Astrocyte (in vitro differentiated cells and primary cell): ENCODE results near the gene GNL2. TPM values are rescaled to one million over a fixed set of nuclear protein-coding genes. Genes with fewer than 3 reads are reported as not detected.

Experiments
- DNase-seq: peaks from one replicate; pipeline ENCODE4 v3.0.0-alpha.2; 2010; ENCODE audit warnings: low read depth
- FAIRE-seq: peaks from 2 replicates; lab custom pipeline; 2011; peaks lifted over from hg19 to GRCh38; lab: Jason Lieb, UNC
- H2AFZ ChIP-seq: 2 replicates; pipeline ENCODE4 v1.6.0; 2012; ENCODE audit warnings: low read depth, low read length, inconsistent platforms
- H3K27ac ChIP-seq: 2 replicates; pipeline ENCODE4 v1.5.1; 2011; ENCODE audit warnings: low read depth, low read length, inconsistent platforms
- H3K27me3 ChIP-seq: 2 replicates; pipeline ENCODE4 v1.6.0; 2011; ENCODE audit warnings: low read length, inconsistent platforms; ENCODE audit not compliant: insufficient read depth
- H3K36me3 ChIP-seq: 2 replicates; pipeline ENCODE4 v1.5.1; 2011; ENCODE audit warnings: low read length, inconsistent platforms; ENCODE audit not compliant: insufficient read depth
- H3K4me1 ChIP-seq: 2 replicates; pipeline ENCODE4 v1.5.1; 2011; ENCODE audit warnings: low read length, inconsistent platforms; ENCODE audit not compliant: insufficient read depth
- H3K4me2 ChIP-seq: 2 replicates; pipeline ENCODE4 v1.6.0; 2012; ENCODE audit warnings: low read length, inconsistent platforms
- H3K4me3 ChIP-seq: 2 replicates; pipeline ENCODE4 v1.5.1; 2011; ENCODE audit warnings: low read depth, mild to moderate bottlenecking, low read length, inconsistent platforms; ENCODE audit not compliant: insufficient read depth
- H3K79me2 ChIP-seq: 2 replicates; pipeline ENCODE4 v1.6.0; 2012; ENCODE audit warnings: mild to moderate bottlenecking, low read length, inconsistent platforms; ENCODE audit not compliant: insufficient read depth
- H3K9ac ChIP-seq: 2 replicates; pipeline ENCODE4 v1.6.0; 2012; ENCODE audit warnings: mild to moderate bottlenecking, low read length, inconsistent platforms
- H3K9me3 ChIP-seq: 2 replicates; pipeline ENCODE4 v1.5.1; 2012; ENCODE audit warnings: low read depth, mild to moderate bottlenecking, low read length, inconsistent platforms; ENCODE audit not compliant: insufficient read depth
- H4K20me1 ChIP-seq: 2 replicates; pipeline ENCODE4 v1.6.0; 2012; ENCODE audit warnings: low read length, inconsistent platforms; ENCODE audit not compliant: insufficient read depth
- H3K27ac Mint-ChIP-seq: one replicate; pipeline ENCODE4 v1.8.0; 2021; ENCODE audit warnings: mild to moderate bottlenecking, mixed read lengths; ENCODE audit not compliant: unreplicated experiment
- H3K27me3 Mint-ChIP-seq: one replicate; pipeline ENCODE4 v1.8.0; 2021; ENCODE audit warnings: low read depth, mixed read lengths; ENCODE audit not compliant: unreplicated experiment
- H3K36me3 Mint-ChIP-seq: one replicate; pipeline ENCODE4 v1.8.0; 2021; ENCODE audit warnings: low read depth, mixed read lengths; ENCODE audit not compliant: unreplicated experiment
- H3K4me1 Mint-ChIP-seq: one replicate; pipeline ENCODE4 v1.8.0; 2021; ENCODE audit warnings: low read depth, mixed read lengths; ENCODE audit not compliant: unreplicated experiment
- H3K4me3 Mint-ChIP-seq: one replicate; pipeline ENCODE4 v1.8.0; 2021; ENCODE audit warnings: mild to moderate bottlenecking, moderate library complexity, mixed read lengths; ENCODE audit not compliant: unreplicated experiment
- H3K9me3 Mint-ChIP-seq: one replicate; pipeline ENCODE4 v1.8.0; 2021; ENCODE audit warnings: mild to moderate bottlenecking, mixed read lengths; ENCODE audit not compliant: unreplicated experiment
- CTCF ChIP-seq: IDR thresholded peaks from 2 replicates; pipeline ENCODE4 v1.5.1; 2011; ENCODE audit warnings: low read depth, mild to moderate bottlenecking, inconsistent platforms, low read length, moderate library complexity; ENCODE audit not compliant: insufficient read depth
- EZH2 ChIP-seq: IDR thresholded peaks from 2 replicates; pipeline ENCODE4 v1.6.1; 2012; ENCODE audit warnings: mild to moderate bottlenecking, low read length, inconsistent platforms; ENCODE audit not compliant: insufficient read depth
- total RNA-seq: library from RNA; stranded (reverse); gene quantifications from 2 replicates; pipeline ENCODE4 v1.2.1, GENCODE V29; 2021

Gene GNL2
- total RNA-seq, 1 donor from 2014 or later = 58.0 TPM

DNA sequence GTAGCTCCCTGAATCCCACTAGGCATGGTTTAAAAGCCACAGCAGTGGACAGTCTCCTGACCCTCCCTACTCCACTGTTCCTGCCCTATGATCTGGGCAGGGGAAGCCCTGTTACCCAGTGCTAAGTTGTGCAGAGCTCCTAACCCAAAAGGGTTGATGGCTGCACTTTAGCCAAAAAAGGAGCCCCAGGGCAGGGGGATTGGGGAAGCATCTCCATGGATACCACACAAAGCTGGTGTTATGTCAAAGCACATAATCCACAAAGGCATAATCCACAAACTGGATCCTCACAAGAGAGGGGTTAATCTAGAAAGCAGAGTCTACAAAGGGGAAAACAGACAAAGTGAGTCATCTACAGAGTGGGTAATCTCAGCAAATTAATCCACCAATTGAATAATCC lies 33.3 kb upstream of the GNL2 start:
- Histone ChIP-seq H3K9me3 (no peaks in the 10 kb centered on the region), H3K4me3 (no peak overlapping the region), H3K4me1 (no peaks in the 10 kb centered on the region), H3K27me3 (peaks cover 64% of the 10 kb centered on the region), H3K9ac (no peak overlapping the region), H3K36me3 (no peaks in the 10 kb centered on the region), H2AFZ (no peak overlapping the region), H4K20me1 (no peaks in the 10 kb centered on the region), H3K27ac (no peak overlapping the region), H3K4me2 (no peak overlapping the region), H3K79me2 (no peaks in the 10 kb centered on the region)
- no peak overlapping the region for H3K4me3 Mint-ChIP-seq
- no peak for FAIRE-seq
- no peak for DNase-seq
- peaks cover 2% of the 10 kb centered on the region for H3K9me3 Mint-ChIP-seq
- H3K4me1 Mint-ChIP-seq = no peaks in the 10 kb centered on the region
- no peak overlapping the region for H3K27ac Mint-ChIP-seq
- H3K27me3 Mint-ChIP-seq = peaks cover 90% of the 10 kb centered on the region
- TF ChIP-seq CTCF (no peak), EZH2 (no peak)
- peaks cover 2% of the 10 kb centered on the region for H3K36me3 Mint-ChIP-seq

DNA sequence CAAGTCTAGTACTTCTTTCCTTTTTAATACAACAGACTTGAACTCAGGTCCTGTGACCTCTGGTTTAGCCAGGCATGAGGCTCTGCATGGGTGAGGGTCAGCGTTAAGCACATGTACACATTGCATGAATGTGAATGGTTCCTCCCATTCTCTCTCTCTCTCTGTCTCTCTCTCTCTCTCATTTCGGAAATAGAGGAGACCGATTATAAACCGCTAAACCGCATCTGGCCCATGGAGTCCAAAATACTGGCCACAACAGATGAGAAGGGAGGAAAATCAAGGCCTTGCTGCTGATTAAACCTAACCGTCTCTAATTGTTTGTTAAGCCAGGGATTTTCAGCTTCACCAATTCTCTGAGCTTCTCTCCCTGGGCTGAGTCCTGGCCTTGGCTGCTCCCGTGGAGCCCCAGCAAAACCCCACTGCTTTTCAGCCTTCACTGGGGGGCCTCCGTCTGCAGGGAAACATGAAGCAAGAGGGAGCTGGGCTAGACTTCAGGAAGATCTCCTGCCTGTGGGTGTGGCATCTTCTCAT lies 32.4 kb upstream of the GNL2 start:
- Histone ChIP-seq H3K27ac (no peak overlapping the region), H3K27me3 (peaks cover 55% of the 10 kb centered on the region), H3K4me2 (no peak overlapping the region), H3K79me2 (no peaks in the 10 kb centered on the region), H3K4me1 (no peaks in the 10 kb centered on the region), H4K20me1 (no peaks in the 10 kb centered on the region), H3K9ac (no peak overlapping the region), H2AFZ (no peak overlapping the region), H3K4me3 (no peak overlapping the region), H3K9me3 (no peaks in the 10 kb centered on the region), H3K36me3 (no peaks in the 10 kb centered on the region)
- Mint-ChIP-seq H3K27me3 (peaks cover 85% of the 10 kb centered on the region), H3K36me3 (peaks cover 2% of the 10 kb centered on the region), H3K27ac (no peak overlapping the region), H3K9me3 (peaks cover 2% of the 10 kb centered on the region), H3K4me3 (no peak overlapping the region), H3K4me1 (no peaks in the 10 kb centered on the region)
- DNase-seq (no peak), FAIRE-seq (no peak)
- TF ChIP-seq EZH2 = no peak
- TF ChIP-seq CTCF = no peak

GRCh38 chr1:37622131-37622530 lies 26.4 kb upstream of the GNL2 start:
- Mint-ChIP-seq H3K4me1 (no peaks in the 10 kb centered on the region), H3K27me3 (peaks cover 46% of the 10 kb centered on the region), H3K36me3 (peaks cover 2% of the 10 kb centered on the region), H3K9me3 (peaks cover 1% of the 10 kb centered on the region), H3K4me3 (no peak overlapping the region), H3K27ac (no peak overlapping the region)
- FAIRE-seq = no peak
- DNase-seq = no peak
- Histone ChIP-seq H3K4me3 (no peak overlapping the region), H3K79me2 (no peaks in the 10 kb centered on the region), H2AFZ (no peak overlapping the region), H3K27ac (no peak overlapping the region), H3K4me1 (no peaks in the 10 kb centered on the region), H3K9me3 (no peaks in the 10 kb centered on the region), H3K4me2 (no peak overlapping the region), H3K9ac (no peak overlapping the region), H3K36me3 (no peaks in the 10 kb centered on the region), H3K27me3 (peaks cover 19% of the 10 kb centered on the region), H4K20me1 (no peaks in the 10 kb centered on the region)
- no peak for TF ChIP-seq EZH2
- no peak for TF ChIP-seq CTCF
